HG02885 (cell line): ENCODE data around the gene FER.
A peak's percentile ranks its signal among the peaks of the same experiment; 100 is the strongest.
"Not testable (repeated sequence)": the region's sequence is repeated elsewhere in the genome, so short reads cannot be mapped to it uniquely, and the experiment has no call there.

ENCODE experiments used
- ATAC-seq: cut with Tn5 transposase; IDR thresholded peaks from one replicate; pipeline ENCODE4 v1.9.1; 2021; ENCODE audit warnings: mild to moderate bottlenecking; ENCODE audit not compliant: unreplicated experiment, poor library complexity

FER gene

GRCh38 chr5:108747774-108748400 is at the start of gene FER:
FER (plus strand) TSS chr5:108747897; CDS start chr5:108798183, 50,286 bp downstream.
- peak; percentile 30 for ATAC-seq

- not testable (repeated sequence) for ATAC-seq
Observed at GRCh38 chr5:108700388-108700787, 47.3 kb upstream of the FER start.

GRCh38 chr5:108700930-108701329 is 46.8 kb upstream of the FER start:
- ATAC-seq = no peak

- no peak for ATAC-seq
Observed at GRCh38 chr5:108702546-108702945, 45.2 kb upstream of the FER start.

- ATAC-seq = no peak
Observed at GRCh38 chr5:108703313-108703712, 44.4 kb upstream of the FER start.

GRCh38 chr5:108707141-108707540 is 40.6 kb upstream of the FER start:
- no peak for ATAC-seq

GRCh38 chr5:108711898-108712297 is 35.8 kb upstream of the FER start:
- ATAC-seq = no peak

- no peak for ATAC-seq
Observed at GRCh38 chr5:108715408-108715807, 32.3 kb upstream of the FER start.

- peak; percentile 94 for ATAC-seq
Observed at GRCh38 chr5:108720391-108720790, 27.3 kb upstream of the FER start.

- no peak for ATAC-seq
Observed at GRCh38 chr5:108726446-108727235, 21.1 kb upstream of the FER start.

GRCh38 chr5:108727236-108727650 is 20.5 kb upstream of the FER start:
- ATAC-seq = no peak

GRCh38 chr5:108727651-108728565 is 19.8 kb upstream of the FER start:
- ATAC-seq = peak; percentile 82

- peak; percentile 31 for ATAC-seq
Observed at GRCh38 chr5:108728566-108729241, 19.0 kb upstream of the FER start.

GRCh38 chr5:108729242-108729615 is 18.5 kb upstream of the FER start:
- ATAC-seq = no peak

- peak; percentile 50 for ATAC-seq
Observed at GRCh38 chr5:108730617-108731340, 16.9 kb upstream of the FER start.

- no peak for ATAC-seq
Observed at GRCh38 chr5:108735790-108736189, 11.9 kb upstream of the FER start.

GRCh38 chr5:108736855-108737254 is 10.8 kb upstream of the FER start:
- ATAC-seq = no peak

GRCh38 chr5:108739376-108739775 is 8.3 kb upstream of the FER start:
- no peak for ATAC-seq

GRCh38 chr5:108739906-108740305 is 7.8 kb upstream of the FER start:
- ATAC-seq = no peak

GRCh38 chr5:108743319-108743718 is 4.4 kb upstream of the FER start:
- ATAC-seq = no peak
